ENCODE results near the gene CDO1. TPM values are rescaled to one million over a fixed set of nuclear protein-coding genes. Genes with fewer than 3 reads are reported as not detected.

The CDO1 gene
- total and polyA plus RNA-seq, 9 of the 15 experiments (the other 6 are each of a cell fraction or from before 2014, with no cell fraction given), result 0.16 to 0.22 TPM; not detected in 7

DNA sequence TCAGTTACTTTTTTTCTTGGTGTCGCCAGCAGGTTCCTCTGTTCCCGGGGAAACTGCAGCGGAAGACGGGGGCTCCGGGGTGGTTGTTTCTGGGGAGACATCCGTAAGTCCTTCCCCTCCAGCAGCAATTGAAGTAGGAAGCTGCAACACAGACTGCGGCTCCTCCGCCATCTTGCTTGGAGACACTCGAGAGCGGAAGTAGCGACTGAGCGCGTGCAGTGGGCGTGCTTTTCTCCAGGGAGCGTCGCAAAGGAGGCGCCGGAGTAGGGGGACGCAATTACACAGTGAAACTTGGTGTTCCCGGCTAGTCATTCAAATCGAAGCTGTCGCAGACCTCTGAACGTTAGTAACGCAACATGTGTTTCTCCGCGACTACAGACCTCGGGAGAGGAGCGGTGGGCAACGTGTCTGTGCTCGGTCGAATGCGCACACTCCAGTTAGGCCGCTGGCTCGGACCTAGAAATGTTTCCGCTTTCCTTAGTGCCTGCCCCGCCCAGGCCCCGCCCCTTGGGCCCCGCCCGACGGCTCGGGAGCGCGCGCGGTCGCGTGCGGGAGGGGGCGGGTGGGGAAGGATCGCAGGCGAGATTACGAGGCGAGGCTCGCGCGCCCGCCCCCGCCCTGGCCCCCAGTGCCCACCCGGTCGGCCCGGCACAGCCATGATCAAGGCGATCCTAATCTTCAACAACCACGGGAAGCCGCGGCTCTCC is 25.1 kb upstream of the CDO1 start, which contains the start of the genes AP3S1 and ATG12 (continued):
- no peak for TF ChIP-seq NUFIP1 (IDR thresholded peaks at IDR 0.05; ENCODE audit: partially characterized antibody)
- TF ChIP-seq TBP (optimal IDR thresholded peaks at IDR 0.05; ENCODE audit: low read depth, low read length), result peak; percentile 94
- TF ChIP-seq, protein P1, sequence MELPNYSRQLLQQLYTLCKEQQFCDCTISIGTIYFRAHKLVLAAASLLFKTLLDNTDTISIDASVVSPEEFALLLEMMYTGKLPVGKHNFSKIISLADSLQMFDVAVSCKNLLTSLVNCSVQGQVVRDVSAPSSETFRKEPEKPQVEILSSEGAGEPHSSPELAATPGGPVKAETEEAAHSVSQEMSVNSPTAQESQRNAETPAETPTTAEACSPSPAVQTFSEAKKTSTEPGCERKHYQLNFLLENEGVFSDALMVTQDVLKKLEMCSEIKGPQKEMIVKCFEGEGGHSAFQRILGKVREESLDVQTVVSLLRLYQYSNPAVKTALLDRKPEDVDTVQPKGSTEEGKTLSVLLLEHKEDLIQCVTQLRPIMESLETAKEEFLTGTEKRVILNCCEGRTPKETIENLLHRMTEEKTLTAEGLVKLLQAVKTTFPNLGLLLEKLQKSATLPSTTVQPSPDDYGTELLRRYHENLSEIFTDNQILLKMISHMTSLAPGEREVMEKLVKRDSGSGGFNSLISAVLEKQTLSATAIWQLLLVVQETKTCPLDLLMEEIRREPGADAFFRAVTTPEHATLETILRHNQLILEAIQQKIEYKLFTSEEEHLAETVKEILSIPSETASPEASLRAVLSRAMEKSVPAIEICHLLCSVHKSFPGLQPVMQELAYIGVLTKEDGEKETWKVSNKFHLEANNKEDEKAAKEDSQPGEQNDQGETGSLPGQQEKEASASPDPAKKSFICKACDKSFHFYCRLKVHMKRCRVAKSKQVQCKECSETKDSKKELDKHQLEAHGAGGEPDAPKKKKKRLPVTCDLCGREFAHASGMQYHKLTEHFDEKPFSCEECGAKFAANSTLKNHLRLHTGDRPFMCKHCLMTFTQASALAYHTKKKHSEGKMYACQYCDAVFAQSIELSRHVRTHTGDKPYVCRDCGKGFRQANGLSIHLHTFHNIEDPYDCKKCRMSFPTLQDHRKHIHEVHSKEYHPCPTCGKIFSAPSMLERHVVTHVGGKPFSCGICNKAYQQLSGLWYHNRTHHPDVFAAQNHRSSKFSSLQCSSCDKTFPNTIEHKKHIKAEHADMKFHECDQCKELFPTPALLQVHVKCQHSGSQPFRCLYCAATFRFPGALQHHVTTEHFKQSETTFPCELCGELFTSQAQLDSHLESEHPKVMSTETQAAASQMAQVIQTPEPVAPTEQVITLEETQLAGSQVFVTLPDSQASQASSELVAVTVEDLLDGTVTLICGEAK (IDR thresholded peaks at IDR 0.05), result peak; percentile 80
- TF ChIP-seq, protein P1 (CRISPR knock-in tag; IDR thresholded peaks at IDR 0.05), result peak; percentile 25; the same call in 1 of the 2 replicates
- TF ChIP-seq CBFA2T2 (conservative IDR thresholded peaks at IDR 0.05), result no peak
- TF ChIP-seq PTBP1 (IDR thresholded peaks at IDR 0.05; ENCODE audit: low read depth, low read length), result no peak
- TF ChIP-seq, protein P2, sequence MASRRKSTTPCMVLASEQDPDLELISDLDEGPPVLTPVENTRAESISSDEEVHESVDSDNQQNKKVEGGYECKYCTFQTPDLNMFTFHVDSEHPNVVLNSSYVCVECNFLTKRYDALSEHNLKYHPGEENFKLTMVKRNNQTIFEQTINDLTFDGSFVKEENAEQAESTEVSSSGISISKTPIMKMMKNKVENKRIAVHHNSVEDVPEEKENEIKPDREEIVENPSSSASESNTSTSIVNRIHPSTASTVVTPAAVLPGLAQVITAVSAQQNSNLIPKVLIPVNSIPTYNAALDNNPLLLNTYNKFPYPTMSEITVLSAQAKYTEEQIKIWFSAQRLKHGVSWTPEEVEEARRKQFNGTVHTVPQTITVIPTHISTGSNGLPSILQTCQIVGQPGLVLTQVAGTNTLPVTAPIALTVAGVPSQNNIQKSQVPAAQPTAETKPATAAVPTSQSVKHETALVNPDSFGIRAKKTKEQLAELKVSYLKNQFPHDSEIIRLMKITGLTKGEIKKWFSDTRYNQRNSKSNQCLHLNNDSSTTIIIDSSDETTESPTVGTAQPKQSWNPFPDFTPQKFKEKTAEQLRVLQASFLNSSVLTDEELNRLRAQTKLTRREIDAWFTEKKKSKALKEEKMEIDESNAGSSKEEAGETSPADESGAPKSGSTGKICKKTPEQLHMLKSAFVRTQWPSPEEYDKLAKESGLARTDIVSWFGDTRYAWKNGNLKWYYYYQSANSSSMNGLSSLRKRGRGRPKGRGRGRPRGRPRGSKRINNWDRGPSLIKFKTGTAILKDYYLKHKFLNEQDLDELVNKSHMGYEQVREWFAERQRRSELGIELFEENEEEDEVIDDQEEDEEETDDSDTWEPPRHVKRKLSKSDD (conservative IDR thresholded peaks at IDR 0.05; ENCODE audit: low read length), result no peak
- no peak for TF ChIP-seq ZNF134 (CRISPR knock-in tag; conservative IDR thresholded peaks at IDR 0.05)
- TF ChIP-seq PYGO2 (tag; IDR thresholded peaks at IDR 0.05), result no peak
- 0 out of 2 replicates have a peak, but pooled peaks have one; percentile 21 for TF ChIP-seq THRB (CRISPR knock-in tag; conservative IDR thresholded peaks at IDR 0.05)
- TF ChIP-seq ZNF165 (CRISPR knock-in tag; IDR thresholded peaks at IDR 0.05; ENCODE audit: borderline replicate concordance), result no peak
- TF ChIP-seq NCOA2 (IDR thresholded peaks at IDR 0.05; ENCODE audit: partially characterized antibody in 2 of 2), result peak in 1 of 2 experiments; percentile 99
- TF ChIP-seq POLR2H (tag; IDR thresholded peaks at IDR 0.05; ENCODE audit: low read depth), result peak; percentile 91
- TF ChIP-seq ZC3H8 (IDR thresholded peaks at IDR 0.05), result peak; percentile 9; the same call in 1 of the 2 replicates
- no peak for TF ChIP-seq ZNF12 (CRISPR knock-in tag; IDR thresholded peaks at IDR 0.05)
- no peak for TF ChIP-seq BCL6 (CRISPR knock-in tag; IDR thresholded peaks at IDR 0.05)
